NT2/D1 (cell line): Measurements from ENCODE around the gene KRTAP5-7.
"Not testable (repeated sequence)": the region's sequence is repeated elsewhere in the genome, so short reads cannot be mapped to it uniquely, and the experiment has no call there.

ENCODE experiments used
- DNase-seq: peaks from one replicate; pipeline ENCODE4 v3.0.0-alpha.2; 2011; ENCODE audit warnings: low read depth, low spot score
- H3K27me3 ChIP-seq: 2 replicates; pipeline ENCODE4 v1.6.0; 2011; ENCODE audit warnings: mild to moderate bottlenecking; ENCODE audit not compliant: insufficient read length, insufficient read depth
- H3K36me3 ChIP-seq: 2 replicates; pipeline ENCODE4 v1.6.1; 2011; ENCODE audit warnings: mild to moderate bottlenecking, low read length, mixed read lengths; ENCODE audit not compliant: insufficient read depth, insufficient read length
- H3K4me1 ChIP-seq: 2 replicates; pipeline ENCODE4 v1.5.1; 2011; ENCODE audit not compliant: insufficient read depth, insufficient read length
- H3K4me3 ChIP-seq: 2 replicates; pipeline ENCODE4 v1.5.1; 2011; ENCODE audit warnings: low read depth; ENCODE audit not compliant: insufficient read length
- H3K9ac ChIP-seq: 2 replicates; pipeline ENCODE4 v1.6.0; 2011; ENCODE audit warnings: low read depth; ENCODE audit not compliant: insufficient read length
- H3K9me3 ChIP-seq: 2 replicates; pipeline ENCODE4 v1.5.1; 2011; ENCODE audit warnings: mild to moderate bottlenecking, low read length; ENCODE audit not compliant: insufficient read depth
- SUZ12 ChIP-seq: IDR thresholded peaks from 2 replicates; pipeline ENCODE4 v1.6.1; 2011; ENCODE audit not compliant: insufficient read length, insufficient read depth; ENCODE audit errors: extremely low read depth
- YY1 ChIP-seq: IDR thresholded peaks from 2 replicates; pipeline ENCODE4 v1.6.1; 2011; ENCODE audit not compliant: insufficient read length, insufficient read depth
- ZNF274 ChIP-seq: IDR thresholded peaks from 2 replicates; pipeline ENCODE4 v1.6.1; 2011; ENCODE audit warnings: mild to moderate bottlenecking, low read depth, low read length

KRTAP5-7 gene, protein sequence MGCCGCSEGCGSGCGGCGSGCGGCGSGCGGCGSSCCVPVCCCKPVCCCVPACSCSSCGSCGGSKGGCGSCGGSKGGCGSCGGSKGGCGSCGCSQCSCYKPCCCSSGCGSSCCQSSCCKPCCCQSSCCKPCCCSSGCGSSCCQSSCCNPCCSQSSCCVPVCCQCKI

DNA sequence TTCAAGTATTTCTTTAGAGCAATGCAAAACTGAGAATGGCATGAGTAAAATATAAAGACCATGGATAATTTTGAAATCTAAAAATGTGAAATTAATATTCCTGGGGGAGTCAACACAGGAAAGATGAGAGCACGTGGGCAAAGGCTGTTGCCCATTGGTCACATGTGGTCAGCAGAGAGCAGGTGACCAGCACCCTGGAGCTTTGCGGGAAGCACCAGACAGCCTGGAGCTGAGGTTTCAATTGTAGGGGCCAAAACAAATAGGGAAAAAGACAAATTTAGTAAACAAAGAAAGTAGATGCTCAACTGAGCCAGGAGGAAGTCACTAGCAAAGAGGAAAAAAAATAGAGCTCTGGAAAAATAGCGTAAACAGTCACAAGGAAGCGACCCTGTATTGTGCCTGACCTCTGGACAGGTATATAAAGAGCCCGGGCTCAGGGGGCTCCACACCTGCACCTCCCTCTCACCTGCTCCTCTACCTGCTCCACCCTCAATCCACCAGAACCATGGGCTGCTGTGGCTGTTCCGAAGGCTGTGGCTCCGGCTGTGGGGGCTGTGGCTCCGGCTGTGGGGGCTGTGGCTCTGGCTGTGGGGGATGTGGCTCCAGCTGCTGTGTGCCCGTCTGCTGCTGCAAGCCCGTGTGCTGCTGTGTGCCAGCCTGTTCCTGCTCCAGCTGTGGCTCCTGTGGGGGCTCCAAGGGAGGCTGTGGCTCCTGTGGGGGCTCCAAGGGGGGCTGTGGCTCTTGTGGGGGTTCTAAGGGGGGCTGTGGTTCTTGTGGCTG, at the start of gene KRTAP5-7:
KRTAP5-7 (plus strand) TSS at position 472 of the 780 bp plus-strand sequence; CDS start at position 506, 34 bp downstream.
- H3K4me3 ChIP-seq, H3K4me1 ChIP-seq, H3K36me3 ChIP-seq, H3K9me3 ChIP-seq, H3K9ac ChIP-seq, H3K27me3 ChIP-seq, DNase-seq: not testable (repeated sequence)

DNA sequence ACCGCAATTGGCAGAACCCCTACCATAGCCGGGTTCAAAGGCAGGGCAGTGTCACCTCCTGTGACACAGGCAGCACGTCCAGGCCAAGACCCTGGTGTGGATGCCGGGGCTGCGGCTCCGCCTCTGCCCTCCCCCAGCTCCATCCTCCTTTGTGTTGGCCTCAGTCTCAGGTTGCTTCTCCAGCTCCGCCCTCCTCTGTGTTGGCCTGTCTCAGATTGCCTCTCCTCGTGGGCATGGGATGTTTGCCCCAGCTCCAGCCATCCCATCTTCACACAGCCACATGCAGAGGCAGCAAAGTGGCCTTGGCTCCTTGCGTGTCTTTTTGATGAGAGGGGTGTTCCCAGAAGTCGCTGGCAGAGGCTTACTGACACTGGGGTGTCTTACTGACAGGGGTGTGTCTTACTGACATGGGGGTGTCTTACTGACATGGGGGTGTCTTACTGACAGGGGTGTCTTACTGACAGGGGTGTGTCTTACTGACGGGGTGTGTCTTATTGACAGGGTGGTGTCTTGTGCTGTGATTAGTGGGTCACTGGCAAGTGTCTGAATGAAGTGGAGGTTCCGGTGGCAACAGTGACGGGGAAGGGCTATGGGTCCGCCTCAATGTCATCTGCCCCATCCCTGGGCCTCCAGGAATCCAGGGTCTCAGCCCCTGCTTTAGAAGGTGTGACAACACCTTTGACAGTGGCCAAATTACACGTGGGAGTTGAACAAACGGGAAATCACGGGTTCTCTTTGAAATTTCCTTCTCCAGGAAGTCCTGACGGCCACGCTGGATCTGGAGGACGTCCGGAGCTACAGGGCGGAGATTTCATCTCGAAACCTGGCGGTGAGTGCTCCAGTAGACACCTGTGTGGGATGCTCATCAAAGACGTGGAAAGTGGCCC, 49.2 kb upstream of the KRTAP5-7 start:
- peaks cover 81% of the 10 kb centered on the region for H3K36me3 ChIP-seq
- H3K9ac ChIP-seq = no peak overlapping the region
- no peaks in the 10 kb centered on the region for H3K27me3 ChIP-seq
- no peak overlapping the region for H3K4me3 ChIP-seq
- peak; percentile 43 for DNase-seq
- no peak for TF ChIP-seq SUZ12
- TF ChIP-seq YY1 = no peak
- no peak for TF ChIP-seq ZNF274
- H3K9me3 ChIP-seq = no peaks in the 10 kb centered on the region
- peaks cover 17% of the 10 kb centered on the region for H3K4me1 ChIP-seq

DNA sequence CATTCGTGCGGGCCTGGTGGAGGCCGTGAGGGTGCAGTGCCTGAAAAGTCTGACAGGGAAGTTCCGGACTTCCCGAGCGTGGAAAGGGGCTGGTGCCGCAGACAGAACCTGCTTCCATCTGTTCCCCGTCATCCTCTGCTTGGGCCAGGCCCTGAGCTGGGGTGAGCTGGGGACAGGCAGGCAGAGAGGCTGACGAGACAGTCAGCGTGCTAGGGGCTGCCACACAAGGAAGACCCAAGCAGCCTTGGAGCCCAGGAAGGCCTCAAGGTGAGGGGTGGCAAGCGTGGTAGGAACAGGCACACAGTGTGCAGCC, 48.6 kb upstream of the KRTAP5-7 start:
- H3K27me3 ChIP-seq = no peaks in the 10 kb centered on the region
- no peak for DNase-seq
- H3K36me3 ChIP-seq = peaks cover 81% of the 10 kb centered on the region
- no peaks in the 10 kb centered on the region for H3K9me3 ChIP-seq
- no peak for TF ChIP-seq YY1
- TF ChIP-seq ZNF274 = no peak
- no peak for TF ChIP-seq SUZ12
- H3K4me1 ChIP-seq = peaks cover 17% of the 10 kb centered on the region
- H3K4me3 ChIP-seq = no peak overlapping the region
- H3K9ac ChIP-seq = no peak overlapping the region

DNA sequence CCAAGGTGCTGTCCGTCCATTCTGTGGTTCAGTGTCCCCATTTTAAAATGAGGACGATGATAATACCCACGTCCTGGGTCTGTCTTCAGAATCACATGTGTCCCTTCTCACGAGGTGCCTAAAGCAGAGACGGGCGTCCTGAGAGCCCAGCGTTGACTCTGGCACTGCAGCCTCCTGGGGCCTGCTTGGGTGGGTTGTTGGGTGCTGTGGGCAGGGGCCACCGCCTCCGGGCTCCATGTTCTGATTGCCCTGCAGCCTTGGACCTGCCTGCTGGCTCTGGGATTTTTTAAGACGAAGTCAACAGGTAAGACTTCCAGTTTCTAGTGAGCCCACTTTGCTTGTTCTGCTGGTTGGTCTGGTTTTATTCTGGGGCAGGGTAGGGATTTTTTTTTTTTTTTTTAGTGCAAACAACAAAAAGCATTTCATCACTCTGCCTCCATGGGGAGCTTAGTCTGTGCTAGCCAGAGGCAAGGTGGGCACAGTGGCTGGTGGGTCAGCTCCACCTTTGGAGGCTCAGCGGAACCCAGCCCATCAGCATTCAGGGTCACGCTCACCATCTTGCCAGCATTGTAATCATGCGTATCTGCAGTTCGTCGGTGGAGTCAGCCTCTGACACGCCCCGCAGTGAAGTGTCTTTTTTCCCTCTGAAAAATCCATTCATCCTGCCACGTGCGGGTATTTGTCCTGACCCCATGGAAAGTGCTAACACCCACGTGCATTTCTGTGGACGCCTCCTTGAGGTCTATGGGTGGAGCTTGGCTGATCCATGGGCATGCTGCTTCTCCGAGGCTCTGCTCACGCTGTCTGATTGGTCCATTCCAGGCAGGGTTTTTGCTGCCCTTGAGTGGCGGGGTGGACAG, 45.7 kb upstream of the KRTAP5-7 start:
- no peak overlapping the region for H3K9ac ChIP-seq
- DNase-seq = no peak
- H3K36me3 ChIP-seq = peaks cover 86% of the 10 kb centered on the region
- H3K9me3 ChIP-seq = no peaks in the 10 kb centered on the region
- H3K4me3 ChIP-seq = no peak overlapping the region
- TF ChIP-seq ZNF274 (no peak), YY1 (no peak), SUZ12 (no peak)
- H3K4me1 ChIP-seq = peaks cover 14% of the 10 kb centered on the region
- H3K27me3 ChIP-seq = no peaks in the 10 kb centered on the region

DNA sequence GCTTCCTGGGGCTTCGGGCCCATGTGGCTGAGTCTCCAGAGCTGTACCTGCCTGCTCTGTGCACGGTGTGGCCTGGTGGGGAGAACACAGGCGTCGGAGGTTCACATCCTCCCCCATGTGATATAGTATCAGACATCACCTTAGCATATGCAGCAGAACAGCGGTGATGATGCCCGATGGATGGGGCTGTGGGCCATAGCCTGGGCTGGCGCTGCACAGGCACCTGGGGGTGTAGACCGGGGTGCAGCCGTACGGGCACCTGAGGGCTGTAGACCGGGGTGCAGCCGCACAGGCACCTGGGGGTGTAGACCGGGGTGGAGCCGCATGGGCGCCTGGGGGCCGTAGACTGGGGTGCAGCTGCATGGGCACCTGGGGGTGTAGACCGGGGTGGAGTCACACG, 44.9 kb upstream of the KRTAP5-7 start:
- no peak for DNase-seq
- no peak overlapping the region for H3K4me3 ChIP-seq
- H3K9me3 ChIP-seq = no peaks in the 10 kb centered on the region
- H3K36me3 ChIP-seq = peaks cover 79% of the 10 kb centered on the region
- H3K4me1 ChIP-seq = peaks cover 8% of the 10 kb centered on the region
- H3K27me3 ChIP-seq = no peaks in the 10 kb centered on the region
- TF ChIP-seq ZNF274 (no peak), SUZ12 (no peak), YY1 (no peak)
- no peak overlapping the region for H3K9ac ChIP-seq

DNA sequence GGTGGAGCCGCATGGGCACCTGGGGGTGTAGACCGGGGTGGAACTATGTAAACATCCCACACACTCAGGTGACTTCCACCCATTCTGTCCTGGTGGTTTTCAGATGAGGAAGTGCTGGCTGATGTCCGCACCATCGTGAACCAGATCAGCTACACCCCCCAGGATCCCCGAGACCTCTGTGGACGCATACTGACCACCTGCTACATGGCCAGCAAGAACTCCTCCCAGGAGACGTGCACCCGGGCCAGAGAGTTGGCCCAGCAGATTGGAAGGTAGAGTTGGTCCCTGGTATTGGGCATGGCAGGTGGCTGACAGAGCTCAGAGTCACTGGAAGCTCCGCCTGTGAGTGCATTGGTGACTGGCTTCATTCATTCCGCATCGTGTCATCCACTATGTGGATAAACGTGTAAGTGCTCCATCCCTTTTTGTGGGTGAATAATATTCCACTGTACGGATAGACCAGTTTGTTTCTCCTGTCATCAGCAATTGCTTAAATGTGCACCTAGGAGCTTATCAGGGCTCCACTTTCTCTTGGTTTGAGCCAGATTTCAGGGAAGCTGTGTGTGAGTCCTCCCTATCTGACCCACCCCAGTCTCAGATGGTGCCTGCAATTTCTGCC, 44.2 kb upstream of the KRTAP5-7 start:
- Histone ChIP-seq H3K4me1 (peaks cover 4% of the 10 kb centered on the region), H3K9ac (no peak overlapping the region), H3K9me3 (no peaks in the 10 kb centered on the region), H3K4me3 (no peak overlapping the region), H3K36me3 (peaks cover 75% of the 10 kb centered on the region), H3K27me3 (no peaks in the 10 kb centered on the region)
- no peak for DNase-seq
- TF ChIP-seq SUZ12 (no peak), YY1 (no peak), ZNF274 (no peak)
